Measurements from ENCODE around the gene SMG5. TPM values are rescaled to one million over a fixed set of nuclear protein-coding genes. Genes with fewer than 3 reads are reported as not detected.
"Not testable (repeated sequence)": the region's sequence is repeated elsewhere in the genome, so short reads cannot be mapped to it uniquely, and the experiment has no call there.

Gene SMG5, protein sequence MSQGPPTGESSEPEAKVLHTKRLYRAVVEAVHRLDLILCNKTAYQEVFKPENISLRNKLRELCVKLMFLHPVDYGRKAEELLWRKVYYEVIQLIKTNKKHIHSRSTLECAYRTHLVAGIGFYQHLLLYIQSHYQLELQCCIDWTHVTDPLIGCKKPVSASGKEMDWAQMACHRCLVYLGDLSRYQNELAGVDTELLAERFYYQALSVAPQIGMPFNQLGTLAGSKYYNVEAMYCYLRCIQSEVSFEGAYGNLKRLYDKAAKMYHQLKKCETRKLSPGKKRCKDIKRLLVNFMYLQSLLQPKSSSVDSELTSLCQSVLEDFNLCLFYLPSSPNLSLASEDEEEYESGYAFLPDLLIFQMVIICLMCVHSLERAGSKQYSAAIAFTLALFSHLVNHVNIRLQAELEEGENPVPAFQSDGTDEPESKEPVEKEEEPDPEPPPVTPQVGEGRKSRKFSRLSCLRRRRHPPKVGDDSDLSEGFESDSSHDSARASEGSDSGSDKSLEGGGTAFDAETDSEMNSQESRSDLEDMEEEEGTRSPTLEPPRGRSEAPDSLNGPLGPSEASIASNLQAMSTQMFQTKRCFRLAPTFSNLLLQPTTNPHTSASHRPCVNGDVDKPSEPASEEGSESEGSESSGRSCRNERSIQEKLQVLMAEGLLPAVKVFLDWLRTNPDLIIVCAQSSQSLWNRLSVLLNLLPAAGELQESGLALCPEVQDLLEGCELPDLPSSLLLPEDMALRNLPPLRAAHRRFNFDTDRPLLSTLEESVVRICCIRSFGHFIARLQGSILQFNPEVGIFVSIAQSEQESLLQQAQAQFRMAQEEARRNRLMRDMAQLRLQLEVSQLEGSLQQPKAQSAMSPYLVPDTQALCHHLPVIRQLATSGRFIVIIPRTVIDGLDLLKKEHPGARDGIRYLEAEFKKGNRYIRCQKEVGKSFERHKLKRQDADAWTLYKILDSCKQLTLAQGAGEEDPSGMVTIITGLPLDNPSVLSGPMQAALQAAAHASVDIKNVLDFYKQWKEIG
- total RNA-seq (10 to 100 TPM; 31.5 to 54.6 (median 44.6) TPM), polyA plus RNA-seq (10 to 100 TPM; 30.1 to 31.1 TPM)
- long read RNA-seq, donor 1, full-length matches to known transcripts = 13 of 60 reads
- long read RNA-seq, donor 1, partial matches to known transcripts = 32 of 60 reads
- long read RNA-seq, donor 1, other reads (novel, unspliced or antisense) = 15 of 60 reads
- long read RNA-seq, donor 2, full-length matches to known transcripts = 5 of 5 reads
- long read RNA-seq, donor 2, partial matches to known transcripts = 0 of 5 reads
- long read RNA-seq, donor 2, other reads (novel, unspliced or antisense) = 0 of 5 reads
- long read RNA-seq, donor 3, full-length matches to known transcripts = 41 of 78 reads
- long read RNA-seq, donor 3, partial matches to known transcripts = 20 of 78 reads
- long read RNA-seq, donor 3, other reads (novel, unspliced or antisense) = 17 of 78 reads

DNA sequence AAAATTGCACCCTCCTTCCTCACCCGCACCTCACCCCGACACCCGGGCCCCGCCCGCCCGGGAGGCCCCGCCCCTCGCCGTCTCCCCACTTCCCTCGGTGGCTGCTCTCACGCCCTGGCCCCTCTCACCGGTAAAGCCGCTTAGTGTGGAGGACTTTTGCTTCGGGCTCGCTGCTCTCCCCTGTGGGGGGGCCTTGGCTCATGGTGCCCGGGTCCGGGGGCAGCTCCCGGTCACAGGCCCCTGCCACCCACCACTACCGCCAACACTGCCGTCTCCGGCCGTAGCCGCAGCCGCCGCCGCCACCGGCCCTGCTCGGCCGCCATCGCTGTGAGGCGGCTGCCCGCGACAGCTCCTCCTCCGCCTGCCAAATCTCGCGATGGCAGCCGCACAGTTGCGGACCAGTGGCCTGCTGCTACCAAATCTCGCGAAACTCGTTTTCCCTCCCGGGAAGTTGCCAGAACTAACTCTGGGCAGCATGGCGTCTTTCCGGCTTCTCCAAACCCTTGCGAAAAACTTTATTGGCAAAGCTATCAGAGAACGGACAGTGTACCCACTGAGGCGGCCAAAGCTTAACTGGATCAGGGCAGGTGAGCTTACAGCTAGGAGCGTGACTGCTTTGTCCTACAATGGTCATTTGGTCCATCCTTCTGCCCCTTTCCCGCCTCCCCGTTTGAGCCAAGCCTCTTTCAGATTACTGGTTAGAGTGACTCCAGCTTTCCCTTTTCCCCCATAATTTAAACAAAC lies at the start of gene SMG5:
TSS of gene SMG5 (minus strand) at position 347 of the 744 bp plus-strand sequence. CDS start at position 202, 145 bp downstream.
- WGBS, 3 donors = 0% methylated on average over 50 of the region's 50 CpGs
- intact Hi-C loops (cut with DNase I) = no loop called here
- Histone ChIP-seq H3K4me3 (peak within 1 kb of the TSS; percentile 81), H3K27me3 (no peaks in the 10 kb centered on the region), H3K9me3 (no peaks in the 10 kb centered on the region), H3K4me1 (ENCODE audit: insufficient read depth) (peaks cover 7% of the 10 kb centered on the region), H3K27ac (peak within 1 kb of the TSS; percentile 16 to 50), H3K36me3 (no peaks in the 10 kb centered on the region)
- no peak for TF ChIP-seq CTCF (IDR thresholded peaks at IDR 0.05)
- TF ChIP-seq EP300 (IDR thresholded peaks at IDR 0.05) = no peak
- TF ChIP-seq POLR2A (IDR thresholded peaks at IDR 0.05) = peak; percentile 68
- DNase-seq = peak; percentile 97 to 98 (median 97)

DNA sequence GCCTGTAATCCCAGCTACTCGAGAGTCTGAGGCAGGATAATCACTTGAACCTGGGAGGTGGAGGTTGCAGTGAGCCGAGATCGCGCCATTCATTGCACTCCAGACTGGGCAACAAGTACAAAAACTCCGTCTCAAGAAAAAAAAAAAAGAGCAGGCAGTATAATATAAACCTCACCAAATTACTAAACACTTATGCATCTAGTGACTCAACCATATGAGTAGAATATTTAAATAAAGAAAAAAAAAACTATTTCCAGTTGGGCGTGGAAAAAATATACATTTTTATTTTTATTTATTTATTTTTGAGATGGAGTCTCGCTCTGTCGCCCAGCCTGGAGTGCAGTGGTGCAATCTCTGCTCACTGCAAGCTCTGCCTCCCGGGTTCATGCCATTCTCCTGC lies 40.6 kb upstream of the SMG5 start:
- intact Hi-C loops (cut with DNase I); DNase-seq; H3K4me1 ChIP-seq (ENCODE audit: insufficient read depth); H3K4me3 ChIP-seq; H3K36me3 ChIP-seq; H3K9me3 ChIP-seq; H3K27me3 ChIP-seq; H3K27ac ChIP-seq: not testable (repeated sequence)
- WGBS, 3 donors = 92 to 94% (median 92%) methylated on average over 9 of the region's 9 CpGs

- no peaks in the 10 kb centered on the region for H3K36me3 ChIP-seq
- no peaks in the 10 kb centered on the region for H3K4me1 ChIP-seq (ENCODE audit: insufficient read depth)
- no peak overlapping the region for H3K4me3 ChIP-seq
- no peaks in the 10 kb centered on the region for H3K27me3 ChIP-seq
- 74 to 84% (median 80%) methylated on average over 3 of the region's 3 CpGs for WGBS, 3 donors
- no peak for DNase-seq
- H3K9me3 ChIP-seq = no peaks in the 10 kb centered on the region
- TF ChIP-seq EP300 (IDR thresholded peaks at IDR 0.05) (no peak), CTCF (IDR thresholded peaks at IDR 0.05) (no peak), POLR2A (IDR thresholded peaks at IDR 0.05) (no peak)
- H3K27ac ChIP-seq = no peak overlapping the region
- intact Hi-C loops (cut with DNase I) = no loop called here
Measured at GRCh38 chr1:156320560-156320959, 37.9 kb upstream of the SMG5 start.

- DNase-seq = no peak
- Histone ChIP-seq H3K27me3 (no peaks in the 10 kb centered on the region), H3K9me3 (no peaks in the 10 kb centered on the region), H3K36me3 (no peaks in the 10 kb centered on the region), H3K27ac (no peak overlapping the region), H3K4me1 (ENCODE audit: insufficient read depth) (no peaks in the 10 kb centered on the region), H3K4me3 (no peak overlapping the region)
- TF ChIP-seq EP300 (IDR thresholded peaks at IDR 0.05) = no peak
- TF ChIP-seq CTCF (IDR thresholded peaks at IDR 0.05) = peak in 1 of 3 donors; percentile 13
- intact Hi-C loops (cut with DNase I) = loop anchor here in 1 of 4 donors (5.0 kb wide), 1 partner anchor 172 kb away; no protein-coding TSS in a partner anchor
- 68 to 82% (median 79%) methylated on average over 1 of the region's 1 CpG for WGBS, 3 donors
Measured at GRCh38 chr1:156319664-156320063, 37.0 kb upstream of the SMG5 start.

Data from ovary (tissue), 10 donors.